ENCODE measurements around the gene SBK2. TPM values are rescaled to one million over a fixed set of nuclear protein-coding genes. Genes with fewer than 3 reads are reported as not detected.

Gene SBK2
- total RNA-seq, 1 donor from 2014 or later: not detected

- Histone ChIP-seq H3K9me3 (no peaks in the 10 kb centered on the region), H3K27me3 (no peaks in the 10 kb centered on the region), H3K4me3 (peak overlapping the region; percentile 89), H3K36me3 (no peaks in the 10 kb centered on the region), H3K27ac (peak overlapping the region; percentile 88), H3K4me1 (peaks cover 19% of the 10 kb centered on the region)
- intact Hi-C loops (cut with DNase I): no loop called here
- ATAC-seq: no peak
- DNase-seq: no peak
- no peak for TF ChIP-seq CTCF (IDR thresholded peaks at IDR 0.05)
These were observed 44.4 kb upstream of the SBK2 start for GRCh38 chr19:55581145-55581822.

GRCh38 chr19:55580628-55581144 is 43.8 kb upstream of the SBK2 start, which contains the start of gene ZNF579:
Gene ZNF579, minus strand, starts transcription at chr19:55580848. Its CDS starts 1,209 bp downstream, at chr19:55579639.
- Histone ChIP-seq H3K36me3 (no peaks in the 10 kb centered on the region), H3K27me3 (no peaks in the 10 kb centered on the region), H3K4me3 (peak within 1 kb of the TSS; percentile 89), H3K27ac (peak within 1 kb of the TSS; percentile 88), H3K9me3 (no peaks in the 10 kb centered on the region), H3K4me1 (peaks cover 15% of the 10 kb centered on the region)
- intact Hi-C loops (cut with DNase I): no loop called here
- no peak for TF ChIP-seq CTCF (IDR thresholded peaks at IDR 0.05)
- ATAC-seq (peak; percentile 92), DNase-seq (peak; percentile 93)

- intact Hi-C loops (cut with DNase I): no loop called here
- ATAC-seq (peak; percentile 44), DNase-seq (no peak)
- Histone ChIP-seq H3K27me3 (no peaks in the 10 kb centered on the region), H3K36me3 (no peaks in the 10 kb centered on the region), H3K4me3 (peak overlapping the region; percentile 89), H3K4me1 (peaks cover 15% of the 10 kb centered on the region), H3K27ac (peak overlapping the region; percentile 88), H3K9me3 (no peaks in the 10 kb centered on the region)
- no peak for TF ChIP-seq CTCF (IDR thresholded peaks at IDR 0.05)
These were observed 43.1 kb upstream of the SBK2 start for GRCh38 chr19:55579766-55580621.

- peak overlapping the region; percentile 89 for H3K4me3 ChIP-seq
- H3K4me1 ChIP-seq: peaks cover 15% of the 10 kb centered on the region
- ATAC-seq (no peak), DNase-seq (no peak)
- H3K27me3 ChIP-seq: no peaks in the 10 kb centered on the region
- no peak for TF ChIP-seq CTCF (IDR thresholded peaks at IDR 0.05)
- H3K9me3 ChIP-seq: no peaks in the 10 kb centered on the region
- no peak overlapping the region for H3K27ac ChIP-seq
- H3K36me3 ChIP-seq: no peaks in the 10 kb centered on the region
- intact Hi-C loops (cut with DNase I): no loop called here
These were observed 42.1 kb upstream of the SBK2 start for GRCh38 chr19:55578761-55579747.

All from upper lobe of right lung (tissue), 1 donor.